HG03064 (cell line): ENCODE measurements around the gene BMAL1.

Experiments
- ATAC-seq: cut with Tn5 transposase; IDR thresholded peaks from one replicate; pipeline ENCODE4 v1.9.1; 2021; ENCODE audit warnings: low read depth; ENCODE audit not compliant: unreplicated experiment

The BMAL1 gene

DNA sequence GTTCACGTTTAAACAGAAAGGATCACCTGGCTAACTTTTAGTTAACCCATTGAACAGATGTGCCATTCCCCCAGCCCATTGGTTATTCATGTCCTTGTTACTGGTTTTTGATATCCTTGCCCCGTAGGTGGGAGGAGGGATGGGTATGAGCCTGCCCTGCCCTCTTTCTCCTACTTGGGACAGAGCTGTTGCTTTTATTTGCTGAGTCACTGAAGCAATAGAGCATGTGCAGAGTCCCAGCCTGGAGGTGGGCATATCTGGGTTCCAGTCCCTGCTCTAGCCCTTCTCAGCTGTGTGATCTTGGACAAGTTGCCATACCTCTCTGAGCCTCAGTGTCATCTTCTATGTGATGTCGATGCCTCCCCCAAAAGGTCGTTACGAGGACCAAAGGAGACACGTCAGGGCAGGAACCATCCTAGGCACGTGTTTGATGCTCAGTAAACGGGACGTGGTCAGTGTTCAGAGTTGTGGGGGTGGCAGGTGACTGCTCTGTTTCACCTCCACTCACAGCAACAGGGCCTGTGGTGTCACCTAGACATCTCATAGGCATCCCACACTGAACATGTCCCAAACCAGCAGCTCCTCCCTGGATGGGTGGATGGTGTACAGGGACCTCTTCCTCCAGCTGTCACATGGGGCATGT lies 61.0 kb downstream of the BMAL1 start:
- no peak for ATAC-seq

- ATAC-seq: no peak
Measured at GRCh38 chr11:13339195-13340153, 61.9 kb downstream of the BMAL1 start.

DNA sequence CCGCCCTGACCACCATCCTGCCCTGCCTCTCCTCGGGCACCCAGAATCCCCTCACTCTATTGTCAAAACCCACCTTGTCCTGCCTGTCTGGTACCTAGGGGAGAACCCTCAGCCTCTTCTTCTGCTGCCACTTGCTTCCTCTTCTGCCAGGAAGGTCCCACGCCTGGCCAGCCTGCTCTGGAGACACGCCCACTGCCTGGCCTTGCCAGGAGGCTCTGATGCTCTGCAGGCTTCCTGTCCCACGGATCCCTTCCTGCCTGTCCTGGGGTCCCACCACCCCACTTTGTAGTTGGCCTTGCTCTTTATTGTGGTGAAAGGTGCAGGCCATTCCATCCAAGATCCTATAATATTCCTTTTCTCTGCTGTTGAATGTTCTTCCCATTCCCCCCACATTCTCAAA lies 63.4 kb downstream of the BMAL1 start:
- ATAC-seq: no peak

GRCh38 chr11:13343067-13343466 lies 65.5 kb downstream of the BMAL1 start:
- ATAC-seq: no peak

- no peak for ATAC-seq
Measured at GRCh38 chr11:13343931-13344717, 66.5 kb downstream of the BMAL1 start.

GRCh38 chr11:13344818-13345217 lies 67.2 kb downstream of the BMAL1 start:
- ATAC-seq: no peak

GRCh38 chr11:13346470-13346869 lies 68.9 kb downstream of the BMAL1 start:
- no peak for ATAC-seq

DNA sequence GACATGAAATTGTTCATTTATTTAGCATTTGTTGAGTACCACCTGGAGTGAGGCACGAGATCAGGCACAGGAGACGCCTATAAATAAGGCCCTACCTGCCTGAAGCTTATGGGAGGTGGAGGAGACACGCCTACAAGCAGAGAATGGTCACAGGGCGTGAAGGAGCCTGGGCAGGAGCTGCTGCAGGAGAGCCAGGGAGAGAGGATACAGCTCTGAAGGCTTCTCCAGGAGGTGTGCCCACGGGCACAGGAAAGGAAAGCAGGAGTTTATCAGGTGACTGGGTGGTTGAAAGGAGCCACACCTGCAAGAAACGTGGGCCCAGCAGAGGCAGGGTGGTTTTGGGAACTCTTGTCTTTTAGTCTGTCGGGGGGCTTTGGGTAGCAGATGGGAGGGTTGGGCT lies 70.3 kb downstream of the BMAL1 start:
- ATAC-seq: no peak

- no peak for ATAC-seq
Measured at GRCh38 chr11:13348305-13348704, 70.7 kb downstream of the BMAL1 start.

DNA sequence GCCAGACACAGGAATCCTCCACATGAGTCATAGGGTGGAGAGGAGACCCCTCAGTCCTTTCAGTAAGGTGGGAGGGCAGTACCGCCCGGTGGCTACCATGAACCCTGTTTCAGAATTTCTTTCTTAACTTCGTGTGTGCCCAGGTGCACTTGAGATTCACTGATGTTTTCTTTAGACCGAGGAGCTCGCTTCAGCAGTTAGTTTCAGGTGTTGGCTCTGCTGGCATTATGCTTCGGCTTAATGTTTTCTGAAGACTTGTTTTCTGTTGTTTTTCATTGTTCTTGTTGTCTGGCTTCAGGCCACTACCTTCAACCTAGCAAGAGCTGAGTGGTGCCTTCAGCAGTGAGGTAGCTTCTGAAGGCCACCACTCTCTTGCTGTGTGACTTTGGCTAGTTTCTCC lies 71.5 kb downstream of the BMAL1 start:
- ATAC-seq: no peak

GRCh38 chr11:13349581-13349980 lies 72.0 kb downstream of the BMAL1 start:
- no peak for ATAC-seq

GRCh38 chr11:13352711-13353110 lies 75.1 kb downstream of the BMAL1 start:
- ATAC-seq: no peak

- ATAC-seq: no peak
Measured at GRCh38 chr11:13354335-13354734, 76.7 kb downstream of the BMAL1 start.

DNA sequence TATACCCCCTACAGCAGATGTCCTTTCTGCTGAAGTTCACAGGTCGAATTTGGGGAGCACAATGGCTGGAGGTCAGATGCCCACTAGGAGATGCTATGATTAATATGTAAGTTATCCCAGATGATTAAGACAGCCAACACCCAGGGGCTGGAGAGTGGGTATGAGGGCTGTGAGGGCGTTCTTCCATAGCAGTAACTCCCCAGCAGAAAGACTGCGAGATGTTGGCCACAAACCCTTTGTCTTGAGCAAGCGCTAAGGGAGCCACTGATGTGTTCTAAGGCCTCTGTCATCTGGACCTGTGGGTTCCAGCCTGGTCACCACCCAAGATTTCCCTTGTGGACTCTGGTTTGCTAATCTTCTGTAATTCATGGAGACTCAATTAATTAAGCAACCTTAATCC lies 77.6 kb downstream of the BMAL1 start:
- no peak for ATAC-seq

DNA sequence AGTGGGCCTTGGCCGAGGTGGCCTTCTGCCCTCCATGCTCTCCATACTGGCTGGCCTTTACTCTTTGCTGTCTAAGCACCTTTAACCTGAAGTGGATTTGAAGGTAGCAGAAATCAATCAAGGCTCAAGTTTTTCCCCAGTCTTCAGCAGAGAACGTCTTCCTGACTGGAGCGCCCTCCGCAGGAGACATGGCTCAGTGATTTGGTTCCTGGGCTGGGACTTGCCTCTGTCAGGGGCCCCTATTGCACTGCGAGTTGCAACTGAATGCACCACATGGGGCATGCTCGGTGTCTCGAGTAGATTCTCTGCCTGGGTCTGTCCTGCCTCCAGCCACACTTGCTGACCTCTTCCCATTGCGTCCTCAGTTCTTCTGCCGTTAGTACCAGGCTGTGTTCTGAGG lies 79.6 kb downstream of the BMAL1 start:
- ATAC-seq: no peak

- ATAC-seq: no peak
Measured at GRCh38 chr11:13358596-13359270, 81.1 kb downstream of the BMAL1 start.

- ATAC-seq: no peak
Measured at GRCh38 chr11:13362596-13363109, 85.1 kb downstream of the BMAL1 start.

GRCh38 chr11:13364388-13364787 lies 86.8 kb downstream of the BMAL1 start:
- no peak for ATAC-seq

GRCh38 chr11:13366266-13367026 lies 88.9 kb downstream of the BMAL1 start:
- ATAC-seq: no peak

DNA sequence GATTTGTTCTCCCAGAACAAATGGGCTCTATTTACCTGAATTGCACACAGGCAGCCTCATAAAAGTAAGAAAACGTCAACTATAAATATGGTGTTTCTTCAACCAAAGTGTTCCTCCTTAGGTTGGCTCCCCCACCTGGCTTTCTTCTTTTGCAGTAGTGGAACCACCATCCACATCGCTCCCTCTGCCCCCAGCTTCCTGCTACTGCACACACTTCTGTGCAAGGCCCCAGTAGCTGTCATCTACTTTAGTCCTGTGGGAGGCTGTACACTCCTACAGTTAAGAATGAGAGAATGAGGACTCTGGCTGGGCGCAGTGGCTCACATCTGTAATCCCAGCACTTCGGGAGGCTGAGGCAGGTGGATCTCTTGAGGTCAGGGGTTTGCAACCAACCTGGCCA lies 89.5 kb downstream of the BMAL1 start:
- ATAC-seq: no peak
